Measurements from ENCODE around the gene ATF1.
"Not testable (repeated sequence)": the region's sequence is repeated elsewhere in the genome, so short reads cannot be mapped to it uniquely, and the experiment has no call there.

ATF1 gene

GRCh38 chr12:50806176-50806575 is 42.3 kb downstream of the ATF1 start:
- no peak for DNase-seq

- not testable (repeated sequence) for DNase-seq
Measured at GRCh38 chr12:50809131-50809530, 45.2 kb downstream of the ATF1 start.

- DNase-seq: not testable (repeated sequence)
Measured at GRCh38 chr12:50814921-50815320, 51.0 kb downstream of the ATF1 start.

- DNase-seq: no peak
Measured at GRCh38 chr12:50820177-50820576, 56.3 kb downstream of the ATF1 start.

GRCh38 chr12:50822082-50822481 is 58.2 kb downstream of the ATF1 start:
- no peak for DNase-seq

- DNase-seq: not testable (repeated sequence)
Measured at GRCh38 chr12:50823724-50824123, 59.8 kb downstream of the ATF1 start.

GRCh38 chr12:50824914-50825313 is 61.0 kb downstream of the ATF1 start:
- DNase-seq: no peak

GRCh38 chr12:50825372-50825838 is 61.5 kb downstream of the ATF1 start:
- peak; percentile 64 to 80 for DNase-seq

GRCh38 chr12:50828121-50828520 is 64.2 kb downstream of the ATF1 start:
- DNase-seq: no peak

- DNase-seq: no peak
Measured at GRCh38 chr12:50828886-50829285, 65.0 kb downstream of the ATF1 start.

GRCh38 chr12:50833801-50834200 is 69.9 kb downstream of the ATF1 start:
- not testable (repeated sequence) for DNase-seq

- no peak for DNase-seq
Measured at GRCh38 chr12:50839042-50839441, 75.1 kb downstream of the ATF1 start.

GRCh38 chr12:50840809-50841487 is 77.0 kb downstream of the ATF1 start:
- no peak for DNase-seq

- DNase-seq: no peak
Measured at GRCh38 chr12:50841716-50842531, 78.0 kb downstream of the ATF1 start.

- DNase-seq: no peak
Measured at GRCh38 chr12:50842637-50843493, 79.0 kb downstream of the ATF1 start, which contains the start of gene TMPRSS12. TMPRSS12 (plus strand) TSS chr12:50842926; CDS start chr12:50842965, 39 bp downstream.

GRCh38 chr12:50845021-50845647 is 81.2 kb downstream of the ATF1 start:
- no peak for DNase-seq

- no peak for DNase-seq
Measured at GRCh38 chr12:50848963-50849362, 85.1 kb downstream of the ATF1 start.

GRCh38 chr12:50855218-50855617 is 91.3 kb downstream of the ATF1 start:
- not testable (repeated sequence) for DNase-seq

- DNase-seq: not testable (repeated sequence)
Measured at GRCh38 chr12:50855679-50856078, 91.8 kb downstream of the ATF1 start.

GRCh38 chr12:50859621-50860310 is 95.9 kb downstream of the ATF1 start:
- DNase-seq: no peak

GRCh38 chr12:50862316-50862715 is 98.4 kb downstream of the ATF1 start:
- DNase-seq: no peak

- no peak for DNase-seq
Measured at GRCh38 chr12:50865266-50865665, 101.4 kb downstream of the ATF1 start.

All from Kasumi-1 (cell line).